ENCODE measurements around the gene MIOX.
"Not testable (repeated sequence)": the region's sequence is repeated elsewhere in the genome, so short reads cannot be mapped to it uniquely, and the experiment has no call there.

Gene MIOX

DNA sequence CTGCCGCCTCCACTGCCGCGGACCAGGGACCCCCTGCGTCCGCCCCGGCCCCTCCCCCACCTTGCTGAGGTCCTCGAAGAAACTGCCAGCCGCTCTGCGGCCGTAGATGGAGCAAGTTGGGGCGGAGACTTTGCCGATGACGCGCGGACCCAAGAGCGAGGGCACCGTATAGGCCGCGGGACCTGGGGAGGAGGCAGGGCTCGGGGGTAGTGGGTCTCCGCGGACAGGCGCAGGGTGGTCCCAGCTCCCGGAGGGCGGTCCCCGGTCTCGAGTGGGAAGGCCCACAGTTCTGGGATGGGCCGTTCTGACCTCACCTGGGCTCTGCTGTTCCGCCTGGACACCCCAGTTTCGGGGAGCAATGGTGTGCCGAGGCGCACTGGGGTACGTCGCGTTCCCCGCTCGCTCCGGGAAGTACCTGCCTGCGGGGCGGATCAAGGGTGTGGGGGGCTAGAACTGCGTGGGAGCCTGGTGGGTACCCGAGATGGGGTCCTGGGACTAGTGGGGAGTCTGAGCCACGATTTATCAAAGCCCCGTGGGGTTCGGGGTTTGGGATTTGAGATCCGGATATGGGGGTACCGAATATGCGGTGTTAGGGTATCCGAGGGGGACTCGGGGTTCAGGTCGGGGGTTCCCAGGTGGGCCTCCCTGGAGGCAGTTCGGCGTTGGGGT, 44.4 kb downstream of the MIOX start:
- Histone ChIP-seq H3K4me3 (ENCODE audit: low read depth in 1 of 2, low read length in 2 of 2) (peak overlapping the region; percentile 53 to 57), H3K9ac (ENCODE audit: low read length) (no peak overlapping the region), H3K4me1 (ENCODE audit: insufficient read depth, low read length) (peaks cover 12% of the 10 kb centered on the region), H3K27ac (ENCODE audit: low read depth, low read length) (peak overlapping the region; percentile 64), H3K9me3 (ENCODE audit: low read length) (no peaks in the 10 kb centered on the region), H3K36me3 (ENCODE audit: insufficient read depth, low read length) (no peaks in the 10 kb centered on the region), H3K27me3 (ENCODE audit: control insufficient read depth in 1 of 2, insufficient read depth in 2 of 2, low read length in 2 of 2) (peaks cover 21 to 64% of the 10 kb centered on the region in 2 donors)

DNA sequence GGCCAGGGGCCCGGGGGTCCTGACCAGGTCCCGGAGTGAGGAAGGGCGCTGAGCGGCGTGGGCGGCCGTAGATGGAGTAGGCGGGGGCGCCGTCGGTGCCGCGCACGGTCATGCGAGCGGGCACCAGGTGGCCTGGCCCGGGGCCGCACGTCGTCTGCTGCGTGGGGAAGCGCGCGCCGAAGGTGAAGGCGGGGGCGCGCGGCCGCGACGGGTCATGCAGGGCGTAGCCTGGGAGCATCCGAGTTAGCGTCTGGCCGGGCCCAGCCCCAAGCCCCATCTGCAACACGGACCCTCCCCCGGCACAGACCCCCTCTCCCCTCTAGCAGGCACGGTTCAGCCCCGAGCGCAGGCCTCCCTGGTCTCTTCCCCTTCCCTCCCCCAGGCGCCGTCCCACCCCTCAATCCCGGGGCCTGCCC, 44.9 kb downstream of the MIOX start:
- Histone ChIP-seq H3K27ac (ENCODE audit: low read depth, low read length) (peak overlapping the region; percentile 64), H3K9me3 (ENCODE audit: low read length) (no peaks in the 10 kb centered on the region), H3K4me1 (ENCODE audit: insufficient read depth, low read length) (peaks cover 12% of the 10 kb centered on the region), H3K36me3 (ENCODE audit: insufficient read depth, low read length) (no peaks in the 10 kb centered on the region), H3K4me3 (ENCODE audit: low read depth in 1 of 2, low read length in 2 of 2) (peak overlapping the region; percentile 53 to 57), H3K27me3 (ENCODE audit: control insufficient read depth in 1 of 2, insufficient read depth in 2 of 2, low read length in 2 of 2) (peaks cover 21 to 70% of the 10 kb centered on the region in 2 donors), H3K9ac (ENCODE audit: low read length) (no peak overlapping the region)

DNA sequence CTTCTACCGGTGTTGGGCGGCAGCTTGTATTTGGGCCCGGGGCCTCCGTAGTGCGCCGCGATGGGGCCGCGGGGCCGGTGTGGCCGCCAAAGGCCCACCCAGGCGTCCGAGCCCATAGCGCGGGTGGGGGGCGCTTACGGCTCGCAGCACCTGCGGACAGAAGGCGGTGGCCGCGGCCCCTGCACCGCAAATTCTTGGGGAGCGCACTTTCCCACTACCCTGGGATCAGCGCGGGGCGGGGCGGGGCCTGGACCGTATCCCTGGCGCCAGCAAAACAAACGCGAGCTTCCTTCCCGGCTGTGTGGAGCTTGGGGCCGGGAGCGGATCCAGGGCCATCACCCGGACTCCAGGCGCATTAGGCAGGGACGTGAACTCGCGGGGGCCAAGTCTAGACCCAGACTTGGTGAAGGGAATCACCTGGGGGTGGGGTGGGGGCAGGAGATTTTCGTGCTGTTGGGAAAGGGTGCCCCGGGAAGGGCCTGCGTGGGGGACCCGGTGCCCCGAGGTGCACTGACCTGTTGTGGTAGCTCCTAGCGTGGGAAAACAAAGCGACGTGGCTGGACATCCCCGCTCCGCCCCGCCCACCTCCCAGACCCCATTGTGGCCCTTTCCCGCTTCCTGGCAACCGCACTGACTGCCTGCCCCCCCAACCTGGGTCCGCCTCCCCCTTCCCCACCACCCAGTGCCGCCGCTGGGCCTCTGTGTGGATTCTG, 45.5 kb downstream of the MIOX start:
- Histone ChIP-seq H3K36me3 (ENCODE audit: insufficient read depth, low read length) (no peaks in the 10 kb centered on the region), H3K9ac (ENCODE audit: low read length) (no peak overlapping the region), H3K4me1 (ENCODE audit: insufficient read depth, low read length) (peaks cover 12% of the 10 kb centered on the region), H3K4me3 (ENCODE audit: low read depth in 1 of 2, low read length in 2 of 2) (peak overlapping the region; percentile 53 to 57), H3K9me3 (ENCODE audit: low read length) (no peaks in the 10 kb centered on the region), H3K27me3 (ENCODE audit: control insufficient read depth in 1 of 2, insufficient read depth in 2 of 2, low read length in 2 of 2) (peaks cover 21 to 73% of the 10 kb centered on the region in 2 donors), H3K27ac (ENCODE audit: low read depth, low read length) (peak overlapping the region; percentile 64)

DNA sequence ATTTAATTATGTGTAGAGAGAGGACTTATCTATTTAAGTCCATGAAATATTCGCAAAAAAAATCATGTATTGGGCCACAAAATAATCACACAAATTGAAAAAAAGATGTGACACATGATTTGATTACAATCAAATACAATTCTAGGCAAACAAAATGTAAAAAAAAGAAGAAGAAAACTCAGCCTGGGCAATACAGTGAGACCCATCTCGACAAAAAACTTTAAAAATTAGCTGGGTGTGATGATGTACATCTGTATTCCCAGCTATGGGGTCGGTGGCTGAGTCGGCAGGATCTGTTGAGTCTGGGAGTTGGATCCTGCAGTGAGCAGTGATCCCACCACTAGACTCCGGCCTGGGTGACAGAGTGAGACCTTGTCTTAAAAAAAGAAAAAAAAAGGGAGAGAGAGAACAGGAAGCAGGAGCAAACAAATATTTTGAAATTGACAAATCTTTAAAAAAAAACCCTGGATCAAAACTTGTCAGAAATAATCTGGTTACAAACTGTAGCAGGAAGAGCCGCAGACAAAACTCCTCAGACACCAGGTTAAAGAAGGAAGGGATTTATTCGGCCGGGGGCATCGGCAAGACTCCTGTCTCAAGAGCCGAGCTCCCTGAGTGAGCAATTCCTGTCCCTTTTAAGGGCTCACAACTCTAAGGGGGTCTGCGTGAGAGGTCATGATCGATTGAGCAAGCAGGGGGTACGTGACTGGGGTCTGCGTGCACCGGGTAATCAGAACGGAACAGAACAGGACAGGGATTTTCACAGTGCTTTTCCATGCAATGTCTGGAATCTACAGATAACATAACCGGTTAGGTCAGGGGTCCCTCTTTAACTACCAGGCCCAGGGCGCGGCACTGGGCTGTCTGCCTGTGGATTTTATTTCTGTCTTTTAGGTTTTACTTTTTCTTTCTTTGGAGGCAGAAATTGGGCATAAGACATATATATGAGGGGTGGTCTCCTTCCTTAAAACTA, 46.5 kb downstream of the MIOX start:
- H3K36me3 ChIP-seq (ENCODE audit: insufficient read depth, low read length) = no peaks in the 10 kb centered on the region
- peaks cover 21 to 81% of the 10 kb centered on the region in 2 donors for H3K27me3 ChIP-seq (ENCODE audit: control insufficient read depth in 1 of 2, insufficient read depth in 2 of 2, low read length in 2 of 2)
- H3K9me3 ChIP-seq (ENCODE audit: low read length) = no peaks in the 10 kb centered on the region
- H3K9ac ChIP-seq (ENCODE audit: low read length) = no peak overlapping the region
- H3K4me3 ChIP-seq (ENCODE audit: low read depth in 1 of 2, low read length in 2 of 2) = no peak overlapping the region
- H3K27ac ChIP-seq (ENCODE audit: low read depth, low read length) = no peak overlapping the region
- H3K4me1 ChIP-seq (ENCODE audit: insufficient read depth, low read length) = peaks cover 12% of the 10 kb centered on the region

DNA sequence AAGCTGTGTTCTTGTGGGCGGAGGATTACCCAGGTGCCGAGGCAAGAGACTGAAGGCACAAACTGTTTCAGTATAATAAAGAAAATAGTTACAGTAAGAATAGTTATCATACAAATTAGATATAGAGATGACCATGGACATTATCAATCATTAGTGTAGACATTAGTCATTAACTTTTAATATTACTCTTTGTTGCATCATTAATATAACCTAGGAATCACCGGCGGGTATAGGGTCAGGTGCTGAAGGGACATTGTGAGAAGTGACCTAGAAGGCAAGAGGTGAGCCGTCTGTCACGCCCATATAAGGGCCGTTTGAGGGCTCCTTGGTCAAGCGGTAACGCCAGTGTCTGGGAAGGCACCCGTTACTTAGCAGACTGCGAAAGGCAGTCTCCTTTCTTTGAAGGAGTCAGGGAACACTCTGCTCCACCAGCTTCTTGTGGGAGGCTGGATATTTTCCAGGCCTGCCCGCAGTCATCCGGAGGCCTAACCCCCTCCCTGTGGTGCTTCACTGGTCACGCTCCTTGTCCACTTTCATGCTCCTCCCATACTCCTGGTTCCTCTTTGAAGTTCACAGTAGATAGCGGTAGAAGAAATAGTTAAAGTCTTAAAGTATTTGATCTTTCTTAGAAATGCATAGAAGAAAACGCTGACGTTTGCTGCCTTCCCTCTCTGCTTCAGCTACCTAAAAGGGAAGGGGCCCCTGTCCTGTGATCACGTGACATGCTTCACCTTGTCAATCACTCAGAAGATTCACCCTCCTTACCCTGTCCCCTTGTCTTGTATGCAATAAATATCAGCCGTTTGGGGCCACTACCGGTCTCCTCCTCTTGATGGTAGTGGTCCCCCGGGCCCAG, 47.4 kb downstream of the MIOX start:
- H3K36me3 ChIP-seq (ENCODE audit: insufficient read depth, low read length); H3K4me3 ChIP-seq (ENCODE audit: low read depth in 1 of 2, low read length in 2 of 2); H3K9ac ChIP-seq (ENCODE audit: low read length); H3K9me3 ChIP-seq (ENCODE audit: low read length); H3K27ac ChIP-seq (ENCODE audit: low read depth, low read length): not testable (repeated sequence)
- H3K27me3 ChIP-seq (ENCODE audit: control insufficient read depth in 1 of 2, insufficient read depth in 2 of 2, low read length in 2 of 2) = peaks cover 21 to 79% of the 10 kb centered on the region in 2 donors
- peaks cover 12% of the 10 kb centered on the region for H3K4me1 ChIP-seq (ENCODE audit: insufficient read depth, low read length)

DNA sequence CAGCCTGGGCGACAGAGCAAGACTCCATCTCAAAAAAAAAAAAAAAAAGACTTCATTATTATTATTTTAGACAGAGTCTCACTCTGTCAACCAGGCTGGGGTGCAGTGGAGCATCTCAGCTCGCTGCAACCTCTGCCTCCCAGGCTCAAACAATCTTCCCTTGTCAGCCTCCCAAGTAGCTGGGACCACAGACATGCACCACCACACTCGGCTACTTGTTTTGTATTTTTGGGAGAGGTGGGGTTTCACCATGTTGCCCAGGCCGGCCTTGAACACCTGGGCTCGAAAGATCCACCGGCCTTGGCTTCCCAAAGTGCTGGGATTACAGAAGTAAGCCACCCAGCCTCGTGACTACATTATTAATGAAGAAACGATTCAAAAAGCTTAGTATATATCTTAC, 48.5 kb downstream of the MIOX start:
- Histone ChIP-seq H3K4me1 (ENCODE audit: insufficient read depth, low read length) (peaks cover 12% of the 10 kb centered on the region), H3K36me3 (ENCODE audit: insufficient read depth, low read length) (no peaks in the 10 kb centered on the region), H3K27me3 (ENCODE audit: control insufficient read depth in 1 of 2, insufficient read depth in 2 of 2, low read length in 2 of 2) (peaks cover 21 to 69% of the 10 kb centered on the region in 2 donors), H3K9ac (ENCODE audit: low read length) (no peak overlapping the region), H3K27ac (ENCODE audit: low read depth, low read length) (no peak overlapping the region), H3K9me3 (ENCODE audit: low read length) (no peaks in the 10 kb centered on the region), H3K4me3 (ENCODE audit: low read depth in 1 of 2, low read length in 2 of 2) (no peak overlapping the region)

DNA sequence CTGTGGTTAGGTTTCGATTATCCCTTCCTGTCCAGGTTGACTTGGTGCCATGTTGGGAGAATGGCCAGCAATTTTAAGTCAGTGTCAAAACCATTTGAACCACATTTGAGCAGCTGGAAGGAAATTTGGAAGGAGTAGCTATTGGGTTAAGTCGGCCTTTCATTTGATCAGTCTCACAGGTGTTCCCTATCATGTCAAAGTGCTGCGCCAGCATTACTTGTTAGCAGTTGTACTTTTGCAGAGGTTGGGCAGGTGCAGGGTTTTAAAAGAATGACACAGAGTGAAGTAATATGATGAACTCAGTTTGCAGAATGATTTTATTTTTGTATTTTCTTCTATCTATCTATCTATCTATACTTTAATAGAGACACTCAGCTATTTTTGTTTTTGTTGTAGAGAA, 49.6 kb downstream of the MIOX start:
- peaks cover 2% of the 10 kb centered on the region for H3K4me1 ChIP-seq (ENCODE audit: insufficient read depth, low read length)
- peaks cover 17 to 58% of the 10 kb centered on the region in 2 donors for H3K27me3 ChIP-seq (ENCODE audit: control insufficient read depth in 1 of 2, insufficient read depth in 2 of 2, low read length in 2 of 2)
- H3K9ac ChIP-seq (ENCODE audit: low read length) = no peak overlapping the region
- H3K27ac ChIP-seq (ENCODE audit: low read depth, low read length) = no peak overlapping the region
- no peaks in the 10 kb centered on the region for H3K9me3 ChIP-seq (ENCODE audit: low read length)
- H3K4me3 ChIP-seq (ENCODE audit: low read depth in 1 of 2, low read length in 2 of 2) = no peak overlapping the region
- H3K36me3 ChIP-seq (ENCODE audit: insufficient read depth, low read length) = no peaks in the 10 kb centered on the region

DNA sequence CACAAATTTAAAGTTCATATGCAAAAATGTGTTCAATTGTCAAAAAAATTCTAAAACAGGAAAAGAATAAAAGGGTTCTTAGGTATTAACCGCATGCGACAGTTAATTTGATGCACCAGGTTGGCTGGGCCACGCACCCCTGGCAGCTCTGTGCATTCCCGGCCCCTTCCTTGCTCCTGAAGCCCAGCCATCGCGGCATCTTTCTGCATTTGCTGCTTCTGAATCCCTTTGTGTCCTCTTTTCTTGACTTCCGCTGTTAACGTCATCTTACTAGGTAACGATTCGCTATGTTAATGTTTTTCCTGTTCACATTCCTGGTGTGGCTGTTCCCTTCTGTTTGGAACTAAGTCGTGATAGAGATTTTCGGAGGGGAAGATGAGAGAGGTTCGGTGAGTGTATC, 51.1 kb downstream of the MIOX start:
- peaks cover 10 to 42% of the 10 kb centered on the region in 2 donors for H3K27me3 ChIP-seq (ENCODE audit: control insufficient read depth in 1 of 2, insufficient read depth in 2 of 2, low read length in 2 of 2)
- no peak overlapping the region for H3K27ac ChIP-seq (ENCODE audit: low read depth, low read length)
- H3K9ac ChIP-seq (ENCODE audit: low read length) = no peak overlapping the region
- H3K4me3 ChIP-seq (ENCODE audit: low read depth in 1 of 2, low read length in 2 of 2) = no peak overlapping the region
- no peaks in the 10 kb centered on the region for H3K4me1 ChIP-seq (ENCODE audit: insufficient read depth, low read length)
- no peaks in the 10 kb centered on the region for H3K36me3 ChIP-seq (ENCODE audit: insufficient read depth, low read length)
- no peaks in the 10 kb centered on the region for H3K9me3 ChIP-seq (ENCODE audit: low read length)
